NCI-H82 treated with DMSO at 0.1 percent for 48 hours (cell line): ENCODE results near the gene ITGB2.

Source experiments
- DNase-seq: peaks from one replicate; lab custom pipeline; 2025; ENCODE audit not compliant: unreplicated experiment; lab: John Stamatoyannopoulos, UW

Gene ITGB2

GRCh38 chr21:44898851-44899767 lies 21.6 kb downstream of the ITGB2 start:
- no peak for DNase-seq

GRCh38 chr21:44898011-44898488 lies 22.6 kb downstream of the ITGB2 start:
- DNase-seq = no peak

GRCh38 chr21:44897326-44898010 lies 23.2 kb downstream of the ITGB2 start:
- no peak for DNase-seq

GRCh38 chr21:44896561-44897286 lies 24.0 kb downstream of the ITGB2 start:
- DNase-seq = no peak

- no peak for DNase-seq
Measured at GRCh38 chr21:44895859-44896258, 24.8 kb downstream of the ITGB2 start.

GRCh38 chr21:44894687-44895302 lies 25.9 kb downstream of the ITGB2 start:
- DNase-seq = no peak

- no peak for DNase-seq
Measured at GRCh38 chr21:44893948-44894656, 26.6 kb downstream of the ITGB2 start.

GRCh38 chr21:44893278-44893556 lies 27.5 kb downstream of the ITGB2 start:
- DNase-seq = no peak

GRCh38 chr21:44892536-44893277 lies 28.0 kb downstream of the ITGB2 start:
- no peak for DNase-seq

GRCh38 chr21:44892095-44892494 lies 28.6 kb downstream of the ITGB2 start:
- DNase-seq = no peak

GRCh38 chr21:44891631-44892031 lies 29.1 kb downstream of the ITGB2 start:
- no peak for DNase-seq

GRCh38 chr21:44890961-44891541 lies 29.6 kb downstream of the ITGB2 start:
- no peak for DNase-seq

GRCh38 chr21:44890338-44890931 lies 30.3 kb downstream of the ITGB2 start:
- DNase-seq = no peak

- DNase-seq = no peak
Measured at GRCh38 chr21:44889625-44890337, 30.9 kb downstream of the ITGB2 start.

- DNase-seq = no peak
Measured at GRCh38 chr21:44888581-44889550, 31.8 kb downstream of the ITGB2 start.

GRCh38 chr21:44887807-44888580 lies 32.7 kb downstream of the ITGB2 start:
- no peak for DNase-seq
